Endothelial cell of umbilical vein (primary cell): Measurements from ENCODE around the gene CNTLN.

Experiments
- MYC ChIP-seq: IDR thresholded peaks from one replicate; pipeline ENCODE4 v1.6.1; 2011; ENCODE audit warnings: mild to moderate bottlenecking, low read depth, low read length
- TF ChIP-seq, protein P1 (sequence below), 2 donors: IDR thresholded peaks; 1 replicate in 1 of 2; 2 replicates in 1 of 2; pipeline ENCODE4 v1.5.1; 2011; ENCODE audit warnings: low read length in 2 of 2, mild to moderate bottlenecking in 2 of 2, moderate library complexity in 2 of 2, control low read depth in 1 of 2, inconsistent platforms in 1 of 2, low read depth in 1 of 2; ENCODE audit not compliant: insufficient read depth in 1 of 2; ENCODE audit errors: extremely low read depth in 1 of 2

DNA sequence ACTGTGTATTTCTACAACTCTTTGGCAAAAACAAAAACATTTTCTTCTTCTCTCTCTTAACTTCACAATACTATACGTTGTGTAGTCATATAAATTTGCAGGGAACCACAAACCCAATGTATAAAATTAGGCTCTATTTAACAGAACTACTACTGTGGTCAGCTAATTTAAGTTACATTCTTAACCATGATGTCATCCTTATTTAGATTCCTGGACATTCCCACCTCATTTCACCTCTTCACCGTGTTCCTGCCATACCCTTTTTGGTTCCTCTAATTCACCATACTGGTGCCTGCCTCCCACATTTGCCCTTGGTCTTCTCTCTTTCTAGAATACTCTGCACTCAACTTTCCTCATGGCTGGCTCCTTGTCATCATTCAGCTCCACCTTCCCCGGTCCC is 368.4 kb downstream of the CNTLN start:
- TF ChIP-seq, protein P1, sequence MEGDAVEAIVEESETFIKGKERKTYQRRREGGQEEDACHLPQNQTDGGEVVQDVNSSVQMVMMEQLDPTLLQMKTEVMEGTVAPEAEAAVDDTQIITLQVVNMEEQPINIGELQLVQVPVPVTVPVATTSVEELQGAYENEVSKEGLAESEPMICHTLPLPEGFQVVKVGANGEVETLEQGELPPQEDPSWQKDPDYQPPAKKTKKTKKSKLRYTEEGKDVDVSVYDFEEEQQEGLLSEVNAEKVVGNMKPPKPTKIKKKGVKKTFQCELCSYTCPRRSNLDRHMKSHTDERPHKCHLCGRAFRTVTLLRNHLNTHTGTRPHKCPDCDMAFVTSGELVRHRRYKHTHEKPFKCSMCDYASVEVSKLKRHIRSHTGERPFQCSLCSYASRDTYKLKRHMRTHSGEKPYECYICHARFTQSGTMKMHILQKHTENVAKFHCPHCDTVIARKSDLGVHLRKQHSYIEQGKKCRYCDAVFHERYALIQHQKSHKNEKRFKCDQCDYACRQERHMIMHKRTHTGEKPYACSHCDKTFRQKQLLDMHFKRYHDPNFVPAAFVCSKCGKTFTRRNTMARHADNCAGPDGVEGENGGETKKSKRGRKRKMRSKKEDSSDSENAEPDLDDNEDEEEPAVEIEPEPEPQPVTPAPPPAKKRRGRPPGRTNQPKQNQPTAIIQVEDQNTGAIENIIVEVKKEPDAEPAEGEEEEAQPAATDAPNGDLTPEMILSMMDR (IDR thresholded peaks at IDR 0.05; ENCODE audit: extremely low read depth in 1 of 2, insufficient read depth in 1 of 2, low read depth in 1 of 2, low read length in 2 of 2): no peak
- no peak for TF ChIP-seq MYC
